Measurements from ENCODE around the gene DEPDC1.

DNA sequence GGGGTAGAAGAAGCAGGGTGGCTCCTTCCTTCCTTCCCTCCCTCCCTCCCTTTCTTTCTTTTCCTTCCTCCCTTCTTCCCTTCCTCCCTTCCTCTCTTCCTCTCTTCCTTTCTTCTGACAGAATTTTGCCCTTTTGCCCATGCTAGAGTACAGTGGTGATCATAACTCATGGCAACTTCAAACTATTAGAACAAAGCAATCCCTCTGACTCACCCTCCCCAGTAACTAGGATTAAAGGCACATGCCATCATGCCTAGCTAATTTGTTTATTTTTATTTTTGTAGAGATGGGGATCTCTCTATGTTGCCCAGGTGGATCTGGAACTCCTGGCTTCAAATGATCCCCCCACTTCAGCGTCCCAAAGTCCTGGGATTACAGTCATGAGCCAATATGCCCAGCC lies 37.1 kb downstream of the DEPDC1 start:
- TF ChIP-seq CTBP1 (IDR thresholded peaks at IDR 0.05; ENCODE audit: borderline replicate concordance) (no peak), ELF4 (IDR thresholded peaks at IDR 0.05) (no peak), PKNOX1 (IDR thresholded peaks at IDR 0.05) (no peak)

Measured in HEK293T (cell line).